Fibroblast of lung (primary cell): ENCODE measurements around the gene DNAJC3. TPM values are rescaled to one million over a fixed set of nuclear protein-coding genes. Genes with fewer than 3 reads are reported as not detected.

ENCODE experiments used
- DNase-seq, 2 donors: peaks; one replicate each; pipeline versions ENCODE4 v3.0.0 to v3.0.0-alpha.2; 2010; ENCODE audit warnings: low read depth in 2 of 2
- H2AFZ ChIP-seq: 2 replicates; pipeline ENCODE4 v1.5.1; 2012; ENCODE audit warnings: low read length, control low read depth, inconsistent platforms
- H3K27ac ChIP-seq: 2 replicates; pipeline ENCODE4 v1.5.1; 2011; ENCODE audit warnings: low read length, control low read depth; ENCODE audit not compliant: insufficient read depth
- H3K27me3 ChIP-seq: 2 replicates; pipeline ENCODE4 v1.5.1; 2011; ENCODE audit warnings: mild to moderate bottlenecking, low read length; ENCODE audit not compliant: control insufficient read depth, insufficient read depth
- H3K36me3 ChIP-seq: 2 replicates; pipeline ENCODE4 v1.5.1; 2011; ENCODE audit warnings: low read length; ENCODE audit not compliant: control insufficient read depth, insufficient read depth
- H3K4me1 ChIP-seq: 2 replicates; pipeline ENCODE4 v1.5.1; 2011; ENCODE audit warnings: low read length; ENCODE audit not compliant: control insufficient read depth, insufficient read depth; ENCODE audit errors: extremely low read depth
- H3K4me2 ChIP-seq: 2 replicates; pipeline ENCODE4 v1.5.1; 2011; ENCODE audit warnings: low read length, control low read depth; ENCODE audit not compliant: insufficient read depth; ENCODE audit errors: extremely low read depth
- H3K4me3 ChIP-seq, 4 experiments: fragments of 200-600 bp in 1 of 4; sonication (generic) in 1 of 4; replicated peaks in 1 of 4; 2 replicates each; pipeline ENCODE4 v1.5.1; 2011 to 2016; ENCODE audit warnings: low read length in 4 of 4, low read depth in 3 of 4, mild to moderate bottlenecking in 3 of 4, control low read depth in 2 of 4, inconsistent platforms in 1 of 4, mixed read lengths in 1 of 4; ENCODE audit not compliant: insufficient read depth in 1 of 4; ENCODE audit errors: control extremely low read depth in 1 of 4
- H3K79me2 ChIP-seq: 2 replicates; pipeline ENCODE4 v1.5.1; 2012; ENCODE audit warnings: mild to moderate bottlenecking, low read length, inconsistent platforms; ENCODE audit not compliant: control insufficient read depth, insufficient read depth
- H3K9ac ChIP-seq: 2 replicates; pipeline ENCODE4 v1.5.1; 2011; ENCODE audit warnings: mild to moderate bottlenecking, low read length, control low read depth; ENCODE audit not compliant: insufficient read depth
- H3K9me3 ChIP-seq: 2 replicates; pipeline ENCODE4 v1.5.1; 2012; ENCODE audit warnings: low read depth, low read length; ENCODE audit not compliant: control insufficient read depth, insufficient read depth
- H4K20me1 ChIP-seq: 2 replicates; pipeline ENCODE4 v1.5.1; 2011; ENCODE audit warnings: low read length; ENCODE audit not compliant: control insufficient read depth, insufficient read depth; ENCODE audit errors: extremely low read depth
- EZH2 ChIP-seq: IDR thresholded peaks from 2 replicates; pipeline ENCODE4 v1.5.1; 2012; ENCODE audit warnings: low read length, control low read depth, mild to moderate bottlenecking; ENCODE audit errors: missing control alignments
- polyA plus RNA-seq, 2 donors: library from polyadenylated mRNA; depleted of rRNA in 1 of 2; stranded (reverse) in 1 of 2; unstranded in 1 of 2; fragments of >200 nt; gene quantifications; 2 replicates each; pipeline ENCODE4 v1.2.1, GENCODE V29; 2011 to 2012; ENCODE audit warnings: missing spikeins in 1 of 2
- total RNA-seq: library from RNA; depleted of rRNA; stranded (reverse); fragments of >200 nt; gene quantifications from 2 replicates; pipeline ENCODE4 v1.2.1, GENCODE V29; 2014
- TF ChIP-seq, protein P1 (sequence below), 2 donors: IDR thresholded peaks in 1 of 2; conservative IDR thresholded peaks in 1 of 2; 1 replicate in 1 of 2; 2 replicates in 1 of 2; pipeline ENCODE4 v1.5.1; 2011 to 2012; ENCODE audit warnings: low read length in 2 of 2, control low read depth in 1 of 2, inconsistent platforms in 1 of 2, low read depth in 1 of 2, mild to moderate bottlenecking in 1 of 2

The DNAJC3 gene
- total and polyA plus RNA-seq, 2 donors (not counting 1 experiment from before 2014, with no cell fraction given): 37.6 to 55.5 TPM

DNA sequence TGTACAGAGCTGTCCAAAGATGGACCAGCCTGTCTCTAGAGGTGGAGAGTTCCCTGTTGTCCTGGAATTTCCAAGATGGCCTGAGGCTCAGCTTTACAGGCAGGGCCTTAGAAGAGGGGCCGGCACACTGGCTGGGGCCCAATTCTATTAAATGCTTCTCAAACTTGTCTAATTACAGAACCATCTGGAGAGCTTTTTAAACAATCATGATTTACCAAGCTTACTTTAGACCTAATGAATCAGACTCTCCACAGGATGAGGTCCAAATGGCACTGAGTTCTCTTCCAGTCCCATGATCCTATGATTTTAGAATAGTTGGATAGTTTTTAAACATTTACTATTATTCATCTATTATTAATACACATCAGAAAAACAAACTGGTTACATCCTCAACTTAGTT lies 123.5 kb downstream of the DNAJC3 start:
- no peaks in the 10 kb centered on the region for H3K79me2 ChIP-seq
- H3K4me2 ChIP-seq: no peak overlapping the region
- H3K27ac ChIP-seq: no peak overlapping the region
- H3K4me3 ChIP-seq: no peak overlapping the region
- H2AFZ ChIP-seq: no peak overlapping the region
- no peak for TF ChIP-seq EZH2
- TF ChIP-seq, protein P1, sequence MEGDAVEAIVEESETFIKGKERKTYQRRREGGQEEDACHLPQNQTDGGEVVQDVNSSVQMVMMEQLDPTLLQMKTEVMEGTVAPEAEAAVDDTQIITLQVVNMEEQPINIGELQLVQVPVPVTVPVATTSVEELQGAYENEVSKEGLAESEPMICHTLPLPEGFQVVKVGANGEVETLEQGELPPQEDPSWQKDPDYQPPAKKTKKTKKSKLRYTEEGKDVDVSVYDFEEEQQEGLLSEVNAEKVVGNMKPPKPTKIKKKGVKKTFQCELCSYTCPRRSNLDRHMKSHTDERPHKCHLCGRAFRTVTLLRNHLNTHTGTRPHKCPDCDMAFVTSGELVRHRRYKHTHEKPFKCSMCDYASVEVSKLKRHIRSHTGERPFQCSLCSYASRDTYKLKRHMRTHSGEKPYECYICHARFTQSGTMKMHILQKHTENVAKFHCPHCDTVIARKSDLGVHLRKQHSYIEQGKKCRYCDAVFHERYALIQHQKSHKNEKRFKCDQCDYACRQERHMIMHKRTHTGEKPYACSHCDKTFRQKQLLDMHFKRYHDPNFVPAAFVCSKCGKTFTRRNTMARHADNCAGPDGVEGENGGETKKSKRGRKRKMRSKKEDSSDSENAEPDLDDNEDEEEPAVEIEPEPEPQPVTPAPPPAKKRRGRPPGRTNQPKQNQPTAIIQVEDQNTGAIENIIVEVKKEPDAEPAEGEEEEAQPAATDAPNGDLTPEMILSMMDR (conservative IDR thresholded peaks at IDR 0.05 in 1 of 2, IDR thresholded peaks at IDR 0.05 in 1 of 2; ENCODE audit: low read depth in 1 of 2, low read length in 2 of 2): no peak
- H3K36me3 ChIP-seq: no peaks in the 10 kb centered on the region
- no peak overlapping the region for H3K9ac ChIP-seq
- H3K9me3 ChIP-seq: no peaks in the 10 kb centered on the region
- H3K4me1 ChIP-seq: no peaks in the 10 kb centered on the region
- peak in 1 of 2 donors; percentile 41 for DNase-seq
- H4K20me1 ChIP-seq: no peaks in the 10 kb centered on the region
- H3K27me3 ChIP-seq: no peaks in the 10 kb centered on the region

DNA sequence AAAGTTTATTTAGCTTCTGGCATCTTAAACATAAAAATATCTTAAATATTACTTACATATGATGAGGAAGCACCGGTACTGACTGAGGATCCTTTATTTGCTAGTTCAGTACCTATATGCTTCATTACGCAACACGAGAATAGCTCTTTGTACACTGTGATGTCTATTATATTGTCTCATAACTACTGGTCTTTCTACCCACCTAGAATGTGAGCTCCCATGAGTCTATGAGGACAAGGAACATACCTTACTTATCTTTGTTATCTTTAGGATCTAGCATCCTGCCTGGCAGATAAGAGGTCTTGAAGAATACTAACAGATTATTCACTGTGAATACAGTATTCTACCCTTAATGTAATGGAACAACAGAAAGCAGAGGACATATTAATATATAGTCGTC lies 124.9 kb downstream of the DNAJC3 start:
- Histone ChIP-seq H3K4me3 (no peak overlapping the region), H2AFZ (no peak overlapping the region), H4K20me1 (no peaks in the 10 kb centered on the region), H3K27ac (no peak overlapping the region), H3K9ac (no peak overlapping the region), H3K9me3 (no peaks in the 10 kb centered on the region), H3K79me2 (no peaks in the 10 kb centered on the region), H3K36me3 (no peaks in the 10 kb centered on the region), H3K4me1 (no peaks in the 10 kb centered on the region), H3K27me3 (no peaks in the 10 kb centered on the region), H3K4me2 (no peak overlapping the region)
- no peak for DNase-seq
- TF ChIP-seq EZH2: no peak

DNA sequence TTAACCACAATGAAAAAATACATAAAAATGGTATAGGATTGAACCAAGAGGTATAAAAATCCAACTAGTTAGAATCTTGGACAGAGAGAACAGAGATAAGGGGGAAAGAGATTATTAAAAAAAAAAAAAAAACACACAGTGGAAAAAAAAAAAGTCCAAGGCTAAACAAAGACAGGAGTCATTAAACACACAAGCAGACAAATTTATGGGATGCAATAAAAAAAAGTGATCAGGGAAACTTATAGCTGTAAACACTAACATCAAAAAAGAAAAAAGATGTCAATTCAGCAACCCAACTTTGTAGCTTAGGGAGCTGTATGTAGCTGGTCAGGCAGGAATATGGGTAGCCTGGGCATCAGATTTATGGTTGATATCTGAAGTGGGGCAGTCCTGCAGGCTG lies 129.0 kb downstream of the DNAJC3 start:
- Histone ChIP-seq H2AFZ (no peak overlapping the region), H3K79me2 (no peaks in the 10 kb centered on the region), H3K4me1 (no peaks in the 10 kb centered on the region), H3K27ac (no peak overlapping the region), H4K20me1 (no peaks in the 10 kb centered on the region), H3K9me3 (no peaks in the 10 kb centered on the region), H3K4me2 (no peak overlapping the region), H3K36me3 (no peaks in the 10 kb centered on the region), H3K4me3 (no peak overlapping the region), H3K9ac (no peak overlapping the region), H3K27me3 (no peaks in the 10 kb centered on the region)
- TF ChIP-seq, protein P1 (conservative IDR thresholded peaks at IDR 0.05 in 1 of 2, IDR thresholded peaks at IDR 0.05 in 1 of 2; ENCODE audit: low read depth in 1 of 2, low read length in 2 of 2): no peak
- no peak for TF ChIP-seq EZH2
- DNase-seq: no peak
